Fibroblast of skin of right biceps (primary cell): ENCODE results near the gene ZNF883.

Source experiments
- DNase-seq: peaks from one replicate; pipeline ENCODE4 v3.0.0-alpha.2; 2013

Gene ZNF883

GRCh38 chr9:113011911-113012381, at the start of gene ZNF883:
ZNF883 (minus strand) TSS chr9:113012192.
- DNase-seq, result peak; percentile 56

- peak; percentile 2 for DNase-seq
These were observed 49.3 kb upstream of the ZNF883 start for GRCh38 chr9:113061072-113061850.

GRCh38 chr9:113059581-113060284, 47.7 kb upstream of the ZNF883 start:
- DNase-seq, result peak; percentile 8

- no peak for DNase-seq
These were observed 45.2 kb upstream of the ZNF883 start for GRCh38 chr9:113057193-113057592.

GRCh38 chr9:113056191-113057106, 44.5 kb upstream of the ZNF883 start, which contains the start of gene ZFP37:
ZFP37 (minus strand) TSS chr9:113056724; CDS start chr9:113056688, 36 bp downstream.
- DNase-seq, result peak; percentile 95

GRCh38 chr9:113042884-113043657, 31.1 kb upstream of the ZNF883 start:
- no peak for DNase-seq

- no peak for DNase-seq
These were observed 14.2 kb upstream of the ZNF883 start for GRCh38 chr9:113026200-113026599.

- no peak for DNase-seq
These were observed 6.3 kb upstream of the ZNF883 start for GRCh38 chr9:113018247-113018646.

- DNase-seq, result no peak
These were observed 500 bp upstream of the ZNF883 start for GRCh38 chr9:113012492-113012891.

- no peak for DNase-seq
These were observed 6.2 kb downstream of the ZNF883 start for GRCh38 chr9:113005777-113006176.

- DNase-seq, result no peak
These were observed 14.6 kb downstream of the ZNF883 start for GRCh38 chr9:112997236-112997941.

GRCh38 chr9:112971415-112971814, 40.6 kb downstream of the ZNF883 start:
- no peak for DNase-seq

GRCh38 chr9:112970939-112971338, 41.1 kb downstream of the ZNF883 start:
- no peak for DNase-seq

GRCh38 chr9:112969730-112970129, 42.3 kb downstream of the ZNF883 start:
- DNase-seq, result no peak

- DNase-seq, result no peak
These were observed 56.4 kb downstream of the ZNF883 start for GRCh38 chr9:112955550-112955949.

GRCh38 chr9:112945620-112946208, 66.3 kb downstream of the ZNF883 start:
- no peak for DNase-seq

- DNase-seq, result no peak
These were observed 72.6 kb downstream of the ZNF883 start for GRCh38 chr9:112939418-112939817.

- DNase-seq, result no peak
These were observed 78.3 kb downstream of the ZNF883 start for GRCh38 chr9:112933696-112934095.

GRCh38 chr9:112925058-112925641, 86.8 kb downstream of the ZNF883 start:
- DNase-seq, result peak; percentile 8

GRCh38 chr9:112921549-112921948, 90.4 kb downstream of the ZNF883 start:
- DNase-seq, result peak; percentile 31

GRCh38 chr9:112917987-112918362, 94.0 kb downstream of the ZNF883 start:
- DNase-seq, result no peak
